HG03060 (cell line): ENCODE data around the gene CRYBG2.

Source experiments
- ATAC-seq: cut with Tn5 transposase; IDR thresholded peaks from one replicate; pipeline ENCODE4 v1.9.1; 2021; ENCODE audit warnings: low read depth, moderate number of reproducible peaks; ENCODE audit not compliant: unreplicated experiment

The CRYBG2 gene

GRCh38 chr1:26283871-26284596 is 69.9 kb downstream of the CRYBG2 start:
- ATAC-seq, result no peak

DNA sequence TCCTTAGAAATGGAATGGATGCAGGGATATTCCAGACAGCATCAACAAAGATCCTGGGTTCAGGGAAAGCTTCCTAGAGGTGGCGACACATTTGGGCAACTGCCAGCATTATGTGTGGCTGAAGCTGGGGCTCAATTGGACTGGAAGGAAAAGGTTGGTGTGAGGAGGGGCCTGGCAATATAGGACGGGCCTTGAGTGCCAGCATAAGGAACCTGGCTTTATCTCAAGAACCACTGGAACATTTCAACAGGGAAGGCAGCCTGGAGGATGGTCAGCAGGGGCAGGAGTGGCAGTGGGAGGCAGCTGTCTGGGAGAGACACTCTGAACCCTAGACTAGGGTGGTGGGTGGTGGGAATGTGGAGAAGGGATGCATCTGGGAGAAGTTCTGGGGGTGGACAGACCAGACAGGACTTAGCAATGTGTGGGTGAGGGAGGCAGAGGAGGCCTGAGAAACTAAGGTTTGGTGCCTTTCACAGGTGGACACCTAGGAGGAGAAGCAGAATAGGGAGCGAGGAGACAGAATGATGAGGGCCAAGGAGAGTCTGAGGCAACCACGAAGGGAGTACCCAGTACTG is 70.6 kb downstream of the CRYBG2 start:
- no peak for ATAC-seq

- no peak for ATAC-seq
These were observed 71.5 kb downstream of the CRYBG2 start for GRCh38 chr1:26282401-26282918.

GRCh38 chr1:26281971-26282370 is 72.0 kb downstream of the CRYBG2 start:
- ATAC-seq, result no peak

GRCh38 chr1:26281091-26281958 is 72.6 kb downstream of the CRYBG2 start:
- ATAC-seq, result no peak

DNA sequence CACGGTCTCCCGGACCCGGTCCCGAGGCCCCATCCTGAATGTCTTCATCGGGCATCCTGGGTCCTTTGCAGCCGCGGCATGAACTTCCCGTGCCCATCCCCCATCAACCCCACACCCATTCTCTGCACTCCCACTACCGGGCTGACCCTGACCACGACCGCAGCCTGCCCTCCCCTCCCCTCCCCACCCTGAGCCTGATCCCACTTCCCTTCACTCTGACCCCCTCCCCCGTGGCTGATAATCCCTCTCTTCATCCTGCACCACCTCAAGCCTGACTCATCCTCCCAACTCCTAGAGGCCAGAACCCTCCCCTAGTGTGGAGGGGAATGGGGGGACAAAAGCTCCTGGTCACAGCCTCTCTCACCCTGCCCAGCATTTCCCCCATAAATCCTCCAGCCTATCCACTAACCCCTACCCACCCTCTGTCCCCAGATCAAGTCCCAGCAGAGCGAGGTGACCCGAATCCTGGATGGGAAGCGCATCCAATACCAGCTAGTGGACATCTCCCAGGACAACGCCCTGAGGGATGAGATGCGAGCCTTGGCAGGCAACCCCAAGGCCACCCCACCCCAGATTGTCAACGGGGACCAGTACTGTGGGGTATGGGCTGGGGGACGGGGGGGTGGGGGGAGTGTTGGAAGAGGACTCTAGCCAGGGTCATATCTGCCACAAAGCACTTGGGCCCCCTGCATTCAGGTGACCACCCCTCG is 73.4 kb downstream of the CRYBG2 start:
- no peak for ATAC-seq

GRCh38 chr1:26279456-26280332 is 74.2 kb downstream of the CRYBG2 start, which contains the start of gene SH3BGRL3:
Gene SH3BGRL3 (plus strand): TSS chr1:26280086. CDS start chr1:26280156, 70 bp downstream.
- ATAC-seq, result no peak

- no peak for ATAC-seq
These were observed 75.0 kb downstream of the CRYBG2 start for GRCh38 chr1:26278724-26279455.

GRCh38 chr1:26278303-26278702 is 75.6 kb downstream of the CRYBG2 start:
- no peak for ATAC-seq

GRCh38 chr1:26277719-26278118 is 76.2 kb downstream of the CRYBG2 start:
- ATAC-seq, result no peak

- no peak for ATAC-seq
These were observed 76.7 kb downstream of the CRYBG2 start for GRCh38 chr1:26277261-26277661.

- no peak for ATAC-seq
These were observed 77.5 kb downstream of the CRYBG2 start for GRCh38 chr1:26276432-26276838.

- ATAC-seq, result no peak
These were observed 78.1 kb downstream of the CRYBG2 start for GRCh38 chr1:26275580-26276431.

DNA sequence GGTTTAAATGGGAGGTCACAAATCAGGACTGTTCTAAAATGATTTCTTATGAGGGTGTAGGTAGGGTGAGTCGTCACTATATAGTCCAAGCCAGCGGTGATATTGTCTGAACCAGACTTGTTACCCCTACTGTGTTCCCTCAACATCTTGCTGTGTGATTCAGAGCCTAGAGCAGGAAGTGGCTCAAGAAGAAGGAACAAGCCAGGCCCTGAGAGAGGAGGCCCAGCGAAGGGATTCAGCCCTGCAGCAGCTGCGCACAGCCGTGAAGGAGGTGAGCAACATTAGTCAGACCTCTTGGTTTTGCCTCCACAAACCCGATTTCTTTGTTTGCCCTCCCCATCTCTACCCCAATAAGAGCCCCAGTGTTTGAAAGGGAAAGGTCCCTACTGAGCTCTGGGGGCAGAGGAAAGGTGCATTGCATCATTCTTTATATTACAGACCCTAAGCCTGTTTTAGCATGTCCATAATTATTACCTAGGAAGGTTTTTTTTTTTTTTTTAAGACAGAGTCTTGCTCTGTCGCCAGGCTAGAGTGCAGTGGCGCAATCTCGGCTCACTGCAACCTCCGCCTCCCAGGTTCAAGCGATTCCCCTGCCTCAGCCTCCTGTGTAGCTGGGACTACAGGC is 79.0 kb downstream of the CRYBG2 start:
- ATAC-seq, result no peak
